ENCODE results near the gene POLR3GL.

The POLR3GL gene

DNA sequence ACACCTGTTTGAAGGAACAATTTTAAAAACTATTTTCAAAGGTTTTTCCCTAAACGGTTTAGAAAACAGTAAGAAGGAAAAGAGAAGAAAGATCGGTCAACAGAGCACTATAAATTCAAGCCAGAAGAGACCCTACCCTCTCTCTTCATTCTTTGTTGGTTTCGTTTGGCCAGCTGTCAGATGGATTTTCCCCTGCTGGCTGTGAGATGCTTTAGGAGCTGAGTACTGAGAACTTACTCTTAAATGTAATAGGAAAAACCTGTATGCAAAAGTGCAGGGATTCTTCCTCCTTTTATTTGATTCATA is 33.2 kb downstream of the POLR3GL start:
- TF ChIP-seq EZH2 (IDR thresholded peaks at IDR 0.05; ENCODE audit: borderline replicate concordance, low read depth, low read length, severe bottlenecking) = no peak
- TF ChIP-seq, protein P1, sequence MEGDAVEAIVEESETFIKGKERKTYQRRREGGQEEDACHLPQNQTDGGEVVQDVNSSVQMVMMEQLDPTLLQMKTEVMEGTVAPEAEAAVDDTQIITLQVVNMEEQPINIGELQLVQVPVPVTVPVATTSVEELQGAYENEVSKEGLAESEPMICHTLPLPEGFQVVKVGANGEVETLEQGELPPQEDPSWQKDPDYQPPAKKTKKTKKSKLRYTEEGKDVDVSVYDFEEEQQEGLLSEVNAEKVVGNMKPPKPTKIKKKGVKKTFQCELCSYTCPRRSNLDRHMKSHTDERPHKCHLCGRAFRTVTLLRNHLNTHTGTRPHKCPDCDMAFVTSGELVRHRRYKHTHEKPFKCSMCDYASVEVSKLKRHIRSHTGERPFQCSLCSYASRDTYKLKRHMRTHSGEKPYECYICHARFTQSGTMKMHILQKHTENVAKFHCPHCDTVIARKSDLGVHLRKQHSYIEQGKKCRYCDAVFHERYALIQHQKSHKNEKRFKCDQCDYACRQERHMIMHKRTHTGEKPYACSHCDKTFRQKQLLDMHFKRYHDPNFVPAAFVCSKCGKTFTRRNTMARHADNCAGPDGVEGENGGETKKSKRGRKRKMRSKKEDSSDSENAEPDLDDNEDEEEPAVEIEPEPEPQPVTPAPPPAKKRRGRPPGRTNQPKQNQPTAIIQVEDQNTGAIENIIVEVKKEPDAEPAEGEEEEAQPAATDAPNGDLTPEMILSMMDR (IDR thresholded peaks at IDR 0.05; ENCODE audit: borderline replicate concordance, extremely low read depth, low read length, poor library complexity, severe bottlenecking) = no peak
- H2AFZ ChIP-seq (ENCODE audit: low read depth, low read length) = no peak overlapping the region
- peak overlapping the region; percentile 97 for H3K27ac ChIP-seq (ENCODE audit: low read length)
- H3K27me3 ChIP-seq (ENCODE audit: insufficient read depth, low read length, poor library complexity) = no peaks in the 10 kb centered on the region
- no peaks in the 10 kb centered on the region for H4K20me1 ChIP-seq (ENCODE audit: insufficient read depth, low read length)
- no peak for ATAC-seq (ENCODE audit: insufficient read depth, low read depth)
- H3K79me2 ChIP-seq (ENCODE audit: insufficient read depth, low read length) = peaks cover 18% of the 10 kb centered on the region
- H3K4me3 ChIP-seq (ENCODE audit: low read depth in 1 of 2, low read length in 2 of 2) = peak overlapping the region in 1 of 2 experiments; percentile 84; a peak in 1 of 4 replicates
- H3K36me3 ChIP-seq (ENCODE audit: insufficient read depth, low read length) = peaks cover 18% of the 10 kb centered on the region
- H3K9me3 ChIP-seq (ENCODE audit: insufficient read depth, low read length, severe bottlenecking) = no peaks in the 10 kb centered on the region
- peaks cover 61% of the 10 kb centered on the region for H3K4me1 ChIP-seq (ENCODE audit: insufficient read depth, low read length)
- H3K9ac ChIP-seq (ENCODE audit: low read depth, low read length) = peak overlapping the region; percentile 73
- H3K4me2 ChIP-seq (ENCODE audit: insufficient read depth, low read length) = peak overlapping the region; percentile 97
- DNase-seq = no peak

DNA sequence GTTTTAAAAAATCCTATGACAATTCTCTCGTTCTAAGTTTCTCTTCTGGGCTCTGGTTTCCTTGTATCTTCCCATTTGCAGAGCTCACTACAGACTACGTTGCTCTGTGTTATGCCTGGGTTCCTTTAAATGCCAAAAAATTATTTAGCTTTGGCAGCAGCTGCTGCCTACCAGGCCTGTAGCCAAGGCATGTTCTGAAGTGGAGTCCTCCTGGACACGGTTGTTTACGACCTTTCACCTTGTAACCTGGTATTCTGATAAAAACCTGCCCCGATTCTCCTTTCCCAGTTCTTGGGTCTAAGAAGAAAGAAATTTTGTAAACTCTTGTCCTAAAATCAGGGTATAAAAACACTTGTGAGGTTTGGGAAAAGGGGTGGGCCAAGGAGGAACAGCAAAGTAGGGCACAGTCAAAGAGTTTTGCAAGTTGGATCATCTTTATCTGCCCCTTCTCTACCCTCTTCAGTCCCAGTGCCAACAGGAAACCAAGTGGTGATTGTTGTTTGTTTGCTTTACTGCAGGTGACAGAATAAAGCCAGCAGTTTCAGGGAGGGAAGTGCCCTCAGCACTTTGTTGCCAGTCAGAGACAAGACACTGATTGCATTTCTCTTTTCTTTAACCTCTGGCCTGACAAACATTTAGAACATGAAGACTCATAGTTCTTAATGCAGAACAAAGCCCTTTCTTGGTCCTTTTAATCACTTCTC is 35.0 kb downstream of the POLR3GL start:
- peaks cover 56% of the 10 kb centered on the region for H3K4me1 ChIP-seq (ENCODE audit: insufficient read depth, low read length)

DNA sequence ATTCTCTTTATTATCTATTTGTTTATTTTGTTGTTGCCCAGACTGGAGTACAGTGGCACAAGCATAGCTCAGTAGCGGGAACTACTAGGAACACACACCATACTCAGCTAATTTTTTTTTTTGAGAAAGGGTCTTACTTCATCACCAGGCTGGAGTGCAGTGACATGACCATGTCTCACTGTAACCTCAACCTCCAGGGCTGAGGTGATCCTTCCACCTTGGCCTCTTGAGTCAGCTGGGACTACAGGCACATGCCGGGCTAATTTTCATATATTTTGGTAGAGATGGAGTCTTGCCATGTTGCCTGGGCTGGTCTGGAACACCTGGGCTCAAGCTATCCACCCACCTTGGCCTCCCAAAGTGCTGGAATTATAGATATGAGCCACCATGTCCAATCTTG is 37.2 kb downstream of the POLR3GL start:
- H4K20me1 ChIP-seq (ENCODE audit: insufficient read depth, low read length) = no peaks in the 10 kb centered on the region
- ATAC-seq (ENCODE audit: insufficient read depth, low read depth) (no peak), DNase-seq (no peak)
- H3K27ac ChIP-seq (ENCODE audit: low read length) = no peak overlapping the region
- TF ChIP-seq, protein P1 (IDR thresholded peaks at IDR 0.05; ENCODE audit: borderline replicate concordance, extremely low read depth, low read length, poor library complexity, severe bottlenecking) = no peak
- TF ChIP-seq EZH2 (IDR thresholded peaks at IDR 0.05; ENCODE audit: borderline replicate concordance, low read depth, low read length, severe bottlenecking) = no peak
- no peak overlapping the region for H3K4me3 ChIP-seq (ENCODE audit: low read depth in 1 of 2, low read length in 2 of 2)
- no peaks in the 10 kb centered on the region for H3K36me3 ChIP-seq (ENCODE audit: insufficient read depth, low read length)
- no peaks in the 10 kb centered on the region for H3K27me3 ChIP-seq (ENCODE audit: insufficient read depth, low read length, poor library complexity)
- 0 out of 2 replicates have a peak, but pooled peaks cover 1% of the 10 kb centered on the region for H3K79me2 ChIP-seq (ENCODE audit: insufficient read depth, low read length)
- H3K4me1 ChIP-seq (ENCODE audit: insufficient read depth, low read length) = peaks cover 43% of the 10 kb centered on the region
- H3K9ac ChIP-seq (ENCODE audit: low read depth, low read length) = no peak overlapping the region
- no peak overlapping the region for H3K4me2 ChIP-seq (ENCODE audit: insufficient read depth, low read length)
- no peak overlapping the region for H2AFZ ChIP-seq (ENCODE audit: low read depth, low read length)
- no peaks in the 10 kb centered on the region for H3K9me3 ChIP-seq (ENCODE audit: insufficient read depth, low read length, severe bottlenecking)

More for the DNA sequence above, 35.0 kb downstream of the POLR3GL start:
- Histone ChIP-seq H3K9ac (ENCODE audit: low read depth, low read length) (no peak overlapping the region; the same call in 1 of the 2 replicates), H2AFZ (ENCODE audit: low read depth, low read length) (peak overlapping the region; percentile 53; the same call in 1 of the 2 replicates), H3K36me3 (ENCODE audit: insufficient read depth, low read length) (peaks cover 5% of the 10 kb centered on the region), H3K4me2 (ENCODE audit: insufficient read depth, low read length) (no peak overlapping the region), H3K27me3 (ENCODE audit: insufficient read depth, low read length, poor library complexity) (no peaks in the 10 kb centered on the region), H3K27ac (ENCODE audit: low read length) (peak overlapping the region; percentile 38), H4K20me1 (ENCODE audit: insufficient read depth, low read length) (no peaks in the 10 kb centered on the region), H3K4me3 (ENCODE audit: low read depth in 1 of 2, low read length in 2 of 2) (no peak overlapping the region), H3K9me3 (ENCODE audit: insufficient read depth, low read length, severe bottlenecking) (no peaks in the 10 kb centered on the region), H3K79me2 (ENCODE audit: insufficient read depth, low read length) (peaks cover 18% of the 10 kb centered on the region)
- ATAC-seq (ENCODE audit: insufficient read depth, low read depth) (0 out of 3 replicates have a peak, but pooled peaks have one; percentile 11), DNase-seq (peak; percentile 39)
- TF ChIP-seq, protein P1 (IDR thresholded peaks at IDR 0.05; ENCODE audit: borderline replicate concordance, extremely low read depth, low read length, poor library complexity, severe bottlenecking) = no peak
- no peak for TF ChIP-seq EZH2 (IDR thresholded peaks at IDR 0.05; ENCODE audit: borderline replicate concordance, low read depth, low read length, severe bottlenecking)
